BJ (cell line): ENCODE results near the gene BLM. TPM values are rescaled to one million over a fixed set of nuclear protein-coding genes. Genes with fewer than 3 reads are reported as not detected.

Experiments
- CTCF ChIA-PET: fragments of 350-600 bp; formaldehyde crosslinking; extraction: SDS; loops from one replicate; lab custom pipeline; 2021; ENCODE audit warnings: antibody characterized with exemption, inconsistent platforms; lab: Yijun Ruan, JAX
- POLR2A ChIA-PET: fragments of 300-600 bp; sonication (Branson Sonifier 250); formaldehyde crosslinking; extraction: SDS; loops from one replicate; lab custom pipeline; 2021; ENCODE audit warnings: antibody characterized with exemption; lab: Charles Lee
- DNase-seq: peaks from one replicate; pipeline ENCODE4 v3.0.0-alpha.2; 2011; ENCODE audit warnings: low read depth
- H3K27me3 ChIP-seq: 2 replicates; pipeline ENCODE4 v1.6.0; 2011; ENCODE audit warnings: low read length; ENCODE audit not compliant: control insufficient read depth, insufficient read depth
- H3K36me3 ChIP-seq: 2 replicates; pipeline ENCODE4 v1.5.1; 2011; ENCODE audit warnings: low read length; ENCODE audit not compliant: control insufficient read depth, insufficient read depth
- H3K4me3 ChIP-seq: 2 replicates; pipeline ENCODE4 v1.5.1; 2011; ENCODE audit warnings: low read depth, mild to moderate bottlenecking, control low read depth, low read length
- polyA plus RNA-seq: library from polyadenylated mRNA; depleted of rRNA; stranded (reverse); fragments of >200 nt; gene quantifications from 2 replicates; pipeline ENCODE4 v1.2.3, GENCODE V29; 2011
- TF ChIP-seq, protein P1 (sequence below): IDR thresholded peaks from 2 replicates; pipeline ENCODE4 v1.5.1; 2011; ENCODE audit warnings: low read depth, mild to moderate bottlenecking, control low read depth, inconsistent platforms, low read length, moderate library complexity; ENCODE audit not compliant: insufficient read depth

The BLM gene
- polyA plus RNA-seq, 1 experiment, result 1.3 TPM

DNA sequence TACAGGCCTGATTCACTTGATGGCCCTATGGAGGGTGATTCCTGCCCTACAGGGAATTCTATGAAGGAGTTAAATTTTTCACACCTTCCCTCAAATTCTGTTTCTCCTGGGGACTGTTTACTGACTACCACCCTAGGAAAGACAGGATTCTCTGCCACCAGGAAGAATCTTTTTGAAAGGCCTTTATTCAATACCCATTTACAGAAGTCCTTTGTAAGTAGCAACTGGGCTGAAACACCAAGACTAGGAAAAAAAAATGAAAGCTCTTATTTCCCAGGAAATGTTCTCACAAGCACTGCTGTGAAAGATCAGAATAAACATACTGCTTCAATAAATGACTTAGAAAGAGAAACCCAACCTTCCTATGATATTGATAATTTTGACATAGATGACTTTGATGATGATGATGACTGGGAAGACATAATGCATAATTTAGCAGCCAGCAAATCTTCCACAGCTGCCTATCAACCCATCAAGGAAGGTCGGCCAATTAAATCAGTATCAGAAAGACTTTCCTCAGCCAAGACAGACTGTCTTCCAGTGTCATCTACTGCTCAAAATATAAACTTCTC lies 43.6 kb downstream of the BLM start:
- Histone ChIP-seq H3K36me3 (no peaks in the 10 kb centered on the region), H3K27me3 (no peaks in the 10 kb centered on the region), H3K4me3 (no peak overlapping the region)
- TF ChIP-seq, protein P1, sequence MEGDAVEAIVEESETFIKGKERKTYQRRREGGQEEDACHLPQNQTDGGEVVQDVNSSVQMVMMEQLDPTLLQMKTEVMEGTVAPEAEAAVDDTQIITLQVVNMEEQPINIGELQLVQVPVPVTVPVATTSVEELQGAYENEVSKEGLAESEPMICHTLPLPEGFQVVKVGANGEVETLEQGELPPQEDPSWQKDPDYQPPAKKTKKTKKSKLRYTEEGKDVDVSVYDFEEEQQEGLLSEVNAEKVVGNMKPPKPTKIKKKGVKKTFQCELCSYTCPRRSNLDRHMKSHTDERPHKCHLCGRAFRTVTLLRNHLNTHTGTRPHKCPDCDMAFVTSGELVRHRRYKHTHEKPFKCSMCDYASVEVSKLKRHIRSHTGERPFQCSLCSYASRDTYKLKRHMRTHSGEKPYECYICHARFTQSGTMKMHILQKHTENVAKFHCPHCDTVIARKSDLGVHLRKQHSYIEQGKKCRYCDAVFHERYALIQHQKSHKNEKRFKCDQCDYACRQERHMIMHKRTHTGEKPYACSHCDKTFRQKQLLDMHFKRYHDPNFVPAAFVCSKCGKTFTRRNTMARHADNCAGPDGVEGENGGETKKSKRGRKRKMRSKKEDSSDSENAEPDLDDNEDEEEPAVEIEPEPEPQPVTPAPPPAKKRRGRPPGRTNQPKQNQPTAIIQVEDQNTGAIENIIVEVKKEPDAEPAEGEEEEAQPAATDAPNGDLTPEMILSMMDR, result no peak
- no peak for DNase-seq
- ChIA-PET POLR2A (no interaction called here), CTCF (interaction anchor here (0.6 to 1.7 kb wide), 2 partner anchors 21 to 125 kb away, joined by 3 to 5 read pairs; no protein-coding TSS in a partner anchor)

DNA sequence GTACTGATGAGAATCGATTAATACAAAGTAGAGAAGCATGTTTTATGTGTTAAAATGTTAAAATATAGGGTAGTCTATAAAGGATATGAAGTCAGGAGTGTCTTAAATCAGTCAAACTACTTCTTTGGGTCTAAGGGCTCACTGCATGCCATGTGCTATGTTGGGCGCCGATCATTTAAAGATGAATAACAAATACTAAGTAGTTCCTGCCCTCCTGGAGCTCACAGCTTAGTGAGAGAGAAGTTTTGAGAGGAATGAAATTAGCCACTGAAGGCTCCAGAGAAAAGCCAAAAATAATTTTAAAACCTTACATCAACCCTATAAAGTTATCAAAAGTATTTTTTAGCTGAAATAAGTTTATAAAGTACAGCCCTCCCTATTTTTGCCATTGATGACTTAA lies 44.5 kb downstream of the BLM start:
- Histone ChIP-seq H3K36me3 (no peaks in the 10 kb centered on the region), H3K27me3 (no peaks in the 10 kb centered on the region), H3K4me3 (no peak overlapping the region)
- ChIA-PET POLR2A (no interaction called here), CTCF (interaction anchor here (1.7 kb wide), 1 partner anchor 124 kb away, joined by 5 read pairs; no protein-coding TSS in a partner anchor)
- TF ChIP-seq, protein P1, result no peak
- no peak for DNase-seq

GRCh38 chr15:90762109-90762508 lies 45.0 kb downstream of the BLM start:
- ChIA-PET CTCF (interaction anchor here (1.7 kb wide), 1 partner anchor 124 kb away, joined by 5 read pairs; no protein-coding TSS in a partner anchor), POLR2A (no interaction called here)

GRCh38 chr15:90763366-90764099 lies 46.4 kb downstream of the BLM start:
- DNase-seq, result no peak
- H3K4me3 ChIP-seq, result no peak overlapping the region
- CTCF ChIA-PET, result interaction anchor here (0.8 to 1.4 kb wide), 3 partner anchors 10 to 28 kb away, joined by 3 to 5 read pairs (median 4); no protein-coding TSS in a partner anchor
- TF ChIP-seq, protein P1, result no peak
- no peaks in the 10 kb centered on the region for H3K27me3 ChIP-seq
- H3K36me3 ChIP-seq, result no peaks in the 10 kb centered on the region
- POLR2A ChIA-PET, result no interaction called here

More at GRCh38 chr15:90762109-90762508, 45.0 kb downstream of the BLM start:
- TF ChIP-seq, protein P1, result no peak
- Histone ChIP-seq H3K27me3 (no peaks in the 10 kb centered on the region), H3K4me3 (no peak overlapping the region), H3K36me3 (no peaks in the 10 kb centered on the region)
- DNase-seq, result no peak

GRCh38 chr15:90765531-90765930 lies 48.4 kb downstream of the BLM start:
- no peak overlapping the region for H3K4me3 ChIP-seq
- DNase-seq, result no peak
- H3K36me3 ChIP-seq, result no peaks in the 10 kb centered on the region
- TF ChIP-seq, protein P1, result no peak
- ChIA-PET CTCF (interaction anchor here (0.9 kb wide), 1 partner anchor 12 kb away, joined by 3 read pairs; no protein-coding TSS in a partner anchor), POLR2A (no interaction called here)
- no peaks in the 10 kb centered on the region for H3K27me3 ChIP-seq
